HFF-Myc (cell line): ENCODE results near the gene RFC2.

Source experiments
- DNase-seq: peaks from one replicate; pipeline ENCODE4 v3.0.0-alpha.2; 2011; ENCODE audit warnings: low read depth; ENCODE audit errors: extremely low read depth
- H3K4me3 ChIP-seq: replicated peaks from 2 replicates; pipeline ENCODE4 v1.5.1; 2011; ENCODE audit warnings: low read depth, mild to moderate bottlenecking, control low read depth, low read length
- TF ChIP-seq, protein P1 (sequence below): IDR thresholded peaks from 2 replicates; pipeline ENCODE4 v1.5.1; 2012; ENCODE audit warnings: mild to moderate bottlenecking, low read depth, low read length, control low read depth; ENCODE audit errors: missing control alignments

Gene RFC2

DNA sequence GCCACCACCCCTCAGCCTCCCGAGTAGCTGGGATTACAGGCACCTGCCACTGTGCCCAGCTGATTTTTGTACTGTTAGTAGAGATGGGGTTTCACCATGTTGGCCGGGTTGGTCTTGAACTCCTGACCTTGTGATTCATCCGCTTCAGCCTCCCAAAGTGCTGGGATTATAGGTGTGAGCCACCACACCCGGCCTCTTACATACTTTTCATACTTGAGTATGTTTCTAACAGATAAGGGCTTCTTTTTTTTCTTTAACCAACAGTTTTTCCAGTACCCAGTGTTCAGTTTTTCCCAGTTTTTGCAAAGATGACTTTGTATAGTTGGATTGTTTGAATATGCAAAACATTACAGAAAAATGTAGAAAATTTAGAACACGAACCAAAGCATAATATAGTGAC is 72.4 kb downstream of the RFC2 start:
- TF ChIP-seq, protein P1, sequence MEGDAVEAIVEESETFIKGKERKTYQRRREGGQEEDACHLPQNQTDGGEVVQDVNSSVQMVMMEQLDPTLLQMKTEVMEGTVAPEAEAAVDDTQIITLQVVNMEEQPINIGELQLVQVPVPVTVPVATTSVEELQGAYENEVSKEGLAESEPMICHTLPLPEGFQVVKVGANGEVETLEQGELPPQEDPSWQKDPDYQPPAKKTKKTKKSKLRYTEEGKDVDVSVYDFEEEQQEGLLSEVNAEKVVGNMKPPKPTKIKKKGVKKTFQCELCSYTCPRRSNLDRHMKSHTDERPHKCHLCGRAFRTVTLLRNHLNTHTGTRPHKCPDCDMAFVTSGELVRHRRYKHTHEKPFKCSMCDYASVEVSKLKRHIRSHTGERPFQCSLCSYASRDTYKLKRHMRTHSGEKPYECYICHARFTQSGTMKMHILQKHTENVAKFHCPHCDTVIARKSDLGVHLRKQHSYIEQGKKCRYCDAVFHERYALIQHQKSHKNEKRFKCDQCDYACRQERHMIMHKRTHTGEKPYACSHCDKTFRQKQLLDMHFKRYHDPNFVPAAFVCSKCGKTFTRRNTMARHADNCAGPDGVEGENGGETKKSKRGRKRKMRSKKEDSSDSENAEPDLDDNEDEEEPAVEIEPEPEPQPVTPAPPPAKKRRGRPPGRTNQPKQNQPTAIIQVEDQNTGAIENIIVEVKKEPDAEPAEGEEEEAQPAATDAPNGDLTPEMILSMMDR: no peak

More for the DNA sequence above, 72.4 kb downstream of the RFC2 start:
- DNase-seq: no peak
- H3K4me3 ChIP-seq: no peak overlapping the region
